SK-N-SH treated with all-trans-retinoic acid at 6 μM for 48 hours (cell line): ENCODE results near the gene CPT1B.

Experiments
- ATAC-seq: fragments of 200-7000 bp; cut with Tn5 transposase; 3 replicates; pipeline ENCODE4 v1.9.1; 2020; ENCODE audit warnings: mild to moderate bottlenecking, moderate library complexity
- BACH2 ChIP-seq: fragments of 250-450 bp; sonication (Bioruptor Pico); IDR thresholded peaks from 2 replicates; pipeline ENCODE4 v1.9.0; 2021; ENCODE audit warnings: mild to moderate bottlenecking, borderline replicate concordance
- CSRNP3 ChIP-seq: fragments of 250-450 bp; sonication (Bioruptor Pico); IDR thresholded peaks from 2 replicates; pipeline ENCODE4 v1.5.1; 2021; ENCODE audit warnings: mild to moderate bottlenecking, moderate library complexity
- ESRRG ChIP-seq: fragments of 250-450 bp; sonication (Bioruptor Pico); IDR thresholded peaks from 2 replicates; pipeline ENCODE4 v1.6.1; 2021; ENCODE audit warnings: mild to moderate bottlenecking
- GLIS3 ChIP-seq: fragments of 250-450 bp; sonication (Bioruptor Pico); IDR thresholded peaks from 2 replicates; pipeline ENCODE4 v1.5.0; 2020; ENCODE audit warnings: mild to moderate bottlenecking, moderate library complexity
- ISL1 ChIP-seq: fragments of 250-450 bp; sonication (Bioruptor Pico); IDR thresholded peaks from 2 replicates; pipeline ENCODE4 v2.1.2; 2022; ENCODE audit warnings: mild to moderate bottlenecking, moderate library complexity
- OSR1 ChIP-seq: fragments of 250-450 bp; sonication (Bioruptor Pico); IDR thresholded peaks from 2 replicates; pipeline ENCODE4 v1.8.0; 2022; ENCODE audit warnings: moderate library complexity, mild to moderate bottlenecking, inconsistent platforms
- PATZ1 ChIP-seq: fragments of 250-450 bp; sonication (Bioruptor Pico); IDR thresholded peaks from 2 replicates; pipeline ENCODE4 v1.8.0; 2020; ENCODE audit warnings: mild to moderate bottlenecking, moderate library complexity, borderline replicate concordance
- RARB ChIP-seq: fragments of 250-450 bp; sonication (Bioruptor Pico); IDR thresholded peaks from 2 replicates; pipeline ENCODE4 v1.8.0; 2021; ENCODE audit warnings: mild to moderate bottlenecking, moderate library complexity
- SNAI2 ChIP-seq: fragments of 250-450 bp; sonication (Bioruptor Pico); IDR thresholded peaks from 2 replicates; pipeline ENCODE4 v1.5.0; 2020; ENCODE audit warnings: mild to moderate bottlenecking, moderate library complexity
- TCF4 ChIP-seq: fragments of 250-450 bp; sonication (Bioruptor Pico); IDR thresholded peaks from 2 replicates; pipeline ENCODE4 v1.8.0; 2021; ENCODE audit warnings: mild to moderate bottlenecking, moderate library complexity, borderline replicate concordance
- TOX ChIP-seq: fragments of 250-450 bp; sonication (Bioruptor Pico); IDR thresholded peaks from 2 replicates; pipeline ENCODE4 v1.8.0; 2021; ENCODE audit warnings: mild to moderate bottlenecking, moderate library complexity, borderline replicate concordance
- TSHZ2 ChIP-seq: fragments of 250-450 bp; sonication (Bioruptor Pico); IDR thresholded peaks from 2 replicates; pipeline ENCODE4 v1.5.0; 2020; ENCODE audit warnings: mild to moderate bottlenecking, moderate library complexity
- ZFP3 ChIP-seq: fragments of 250-450 bp; sonication (Bioruptor Pico); IDR thresholded peaks from 2 replicates; pipeline ENCODE4 v1.5.0; 2020; ENCODE audit warnings: mild to moderate bottlenecking, moderate library complexity
- ZFP30 ChIP-seq: fragments of 450-650 bp; formaldehyde crosslinking; IDR thresholded peaks from 2 replicates; pipeline ENCODE4 v1.5.0; 2022; ENCODE audit warnings: mild to moderate bottlenecking, moderate library complexity
- ZNF565 ChIP-seq: fragments of 450-650 bp; formaldehyde crosslinking; conservative IDR thresholded peaks from 2 replicates; pipeline ENCODE4 v1.5.0; 2020; ENCODE audit warnings: low read depth, mild to moderate bottlenecking, moderate library complexity
- ZNF70 ChIP-seq: fragments of 450-650 bp; formaldehyde crosslinking; IDR thresholded peaks from 2 replicates; pipeline ENCODE4 v1.5.0; 2020; ENCODE audit warnings: mild to moderate bottlenecking, moderate library complexity
- ZNF8 ChIP-seq: fragments of 450-650 bp; formaldehyde crosslinking; IDR thresholded peaks from 2 replicates; pipeline ENCODE4 v1.5.0; 2020; ENCODE audit warnings: mild to moderate bottlenecking, moderate library complexity
- TF ChIP-seq, protein P1 (sequence below): fragments of 250-450 bp; sonication (Bioruptor Pico); IDR thresholded peaks from 2 replicates; pipeline ENCODE4 v1.5.1; 2020; ENCODE audit warnings: low read depth, mild to moderate bottlenecking, moderate library complexity
- TF ChIP-seq, protein P2 (sequence below): fragments of 250-450 bp; sonication (Bioruptor Pico); IDR thresholded peaks from 2 replicates; pipeline ENCODE4 v1.8.0; 2021; ENCODE audit warnings: low read depth, mild to moderate bottlenecking, moderate library complexity, borderline replicate concordance

The CPT1B gene

DNA sequence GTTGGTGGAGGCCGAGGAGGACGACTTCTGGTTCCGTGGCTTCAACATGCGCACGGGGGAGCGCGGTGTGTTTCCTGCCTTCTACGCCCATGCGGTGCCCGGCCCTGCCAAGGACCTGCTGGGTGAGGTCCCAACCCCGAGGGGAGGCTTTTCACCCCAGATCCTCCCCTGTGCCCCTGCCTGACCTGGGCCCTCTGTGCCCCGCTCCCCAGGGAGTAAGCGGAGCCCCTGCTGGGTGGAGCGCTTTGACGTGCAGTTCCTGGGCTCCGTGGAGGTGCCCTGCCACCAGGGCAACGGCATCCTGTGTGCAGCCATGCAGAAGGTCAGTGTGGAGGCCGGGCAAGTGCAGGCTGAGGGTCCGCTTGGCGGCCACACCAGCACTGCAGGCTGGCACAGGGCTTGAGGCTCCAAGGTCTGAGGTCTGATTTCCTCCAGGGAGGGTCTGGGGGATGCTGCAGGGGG lies 27.4 kb upstream of the CPT1B start:
- TF ChIP-seq RARB (CRISPR knock-in tag) = no peak
- TF ChIP-seq TCF4 = no peak
- TF ChIP-seq ESRRG (CRISPR knock-in tag) = no peak
- TF ChIP-seq, protein P1, sequence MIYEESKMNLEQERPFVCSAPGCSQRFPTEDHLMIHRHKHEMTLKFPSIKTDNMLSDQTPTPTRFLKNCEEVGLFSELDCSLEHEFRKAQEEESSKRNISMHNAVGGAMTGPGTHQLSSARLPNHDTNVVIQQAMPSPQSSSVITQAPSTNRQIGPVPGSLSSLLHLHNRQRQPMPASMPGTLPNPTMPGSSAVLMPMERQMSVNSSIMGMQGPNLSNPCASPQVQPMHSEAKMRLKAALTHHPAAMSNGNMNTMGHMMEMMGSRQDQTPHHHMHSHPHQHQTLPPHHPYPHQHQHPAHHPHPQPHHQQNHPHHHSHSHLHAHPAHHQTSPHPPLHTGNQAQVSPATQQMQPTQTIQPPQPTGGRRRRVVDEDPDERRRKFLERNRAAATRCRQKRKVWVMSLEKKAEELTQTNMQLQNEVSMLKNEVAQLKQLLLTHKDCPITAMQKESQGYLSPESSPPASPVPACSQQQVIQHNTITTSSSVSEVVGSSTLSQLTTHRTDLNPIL (CRISPR knock-in tag) = no peak
- TF ChIP-seq, protein P2, sequence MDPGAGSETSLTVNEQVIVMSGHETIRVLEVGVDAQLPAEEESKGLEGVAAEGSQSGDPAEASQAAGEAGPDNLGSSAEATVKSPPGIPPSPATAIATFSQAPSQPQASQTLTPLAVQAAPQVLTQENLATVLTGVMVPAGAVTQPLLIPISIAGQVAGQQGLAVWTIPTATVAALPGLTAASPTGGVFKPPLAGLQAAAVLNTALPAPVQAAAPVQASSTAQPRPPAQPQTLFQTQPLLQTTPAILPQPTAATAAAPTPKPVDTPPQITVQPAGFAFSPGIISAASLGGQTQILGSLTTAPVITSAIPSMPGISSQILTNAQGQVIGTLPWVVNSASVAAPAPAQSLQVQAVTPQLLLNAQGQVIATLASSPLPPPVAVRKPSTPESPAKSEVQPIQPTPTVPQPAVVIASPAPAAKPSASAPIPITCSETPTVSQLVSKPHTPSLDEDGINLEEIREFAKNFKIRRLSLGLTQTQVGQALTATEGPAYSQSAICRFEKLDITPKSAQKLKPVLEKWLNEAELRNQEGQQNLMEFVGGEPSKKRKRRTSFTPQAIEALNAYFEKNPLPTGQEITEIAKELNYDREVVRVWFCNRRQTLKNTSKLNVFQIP (CRISPR knock-in tag) = no peak
- TF ChIP-seq GLIS3 (CRISPR knock-in tag) = no peak
- no peak for TF ChIP-seq TSHZ2 (CRISPR knock-in tag)
- no peak for TF ChIP-seq ZFP30 (CRISPR knock-in tag)
- no peak for TF ChIP-seq TOX (CRISPR knock-in tag)
- no peak for TF ChIP-seq BACH2 (CRISPR knock-in tag)
- no peak for TF ChIP-seq ZFP3 (CRISPR knock-in tag)
- TF ChIP-seq PATZ1 = no peak
- no peak for TF ChIP-seq OSR1 (CRISPR knock-in tag)
- TF ChIP-seq CSRNP3 (CRISPR knock-in tag) = no peak
- no peak for TF ChIP-seq ISL1 (CRISPR knock-in tag)
- TF ChIP-seq ZNF8 (CRISPR knock-in tag) = no peak
- TF ChIP-seq ZNF565 (CRISPR knock-in tag) = no peak
- no peak for TF ChIP-seq ZNF70 (CRISPR knock-in tag)
- TF ChIP-seq, all 23 proteins: peak for 0
- ATAC-seq = no peak

DNA sequence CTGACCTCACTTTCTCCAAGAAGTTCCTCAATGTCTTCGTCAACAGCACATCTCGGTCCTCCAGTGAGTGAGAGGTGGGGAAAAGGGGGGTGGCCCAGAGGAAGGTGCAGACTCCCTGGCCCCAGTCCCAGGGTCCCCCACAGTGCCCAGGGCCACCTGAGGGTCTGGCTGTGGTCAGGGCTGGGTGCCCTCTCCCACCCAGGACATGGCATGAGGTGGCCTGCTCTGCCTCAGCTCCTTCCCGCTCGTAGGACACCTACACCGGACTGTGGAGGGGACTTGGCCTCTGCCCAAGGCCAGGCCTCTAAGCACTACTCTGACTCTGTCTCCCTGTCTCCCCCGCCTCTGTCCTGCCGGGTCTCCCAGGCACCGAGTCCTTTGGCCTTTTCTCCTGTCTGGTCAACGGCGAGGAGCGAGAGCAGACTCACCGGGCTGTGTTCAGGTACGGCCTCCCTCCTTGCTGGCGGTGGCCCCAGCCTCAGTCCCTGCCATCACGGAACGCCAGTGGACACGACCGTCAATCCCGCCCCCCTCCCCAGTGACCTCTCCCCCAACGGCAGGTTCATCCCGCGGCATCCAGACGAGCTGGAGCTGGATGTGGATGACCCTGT lies 26.9 kb upstream of the CPT1B start:
- TF ChIP-seq SNAI2 (CRISPR knock-in tag) (no peak), GLIS3 (CRISPR knock-in tag) (no peak), ESRRG (CRISPR knock-in tag) (no peak), TCF4 (no peak), BACH2 (CRISPR knock-in tag) (no peak), OSR1 (CRISPR knock-in tag) (no peak), CSRNP3 (CRISPR knock-in tag) (no peak), ZFP30 (CRISPR knock-in tag) (no peak)
- ATAC-seq = no peak
